Gastrocnemius medialis (tissue), 4 donors: ENCODE data around the gene LYST. TPM values are rescaled to one million over a fixed set of nuclear protein-coding genes. Genes with fewer than 3 reads are reported as not detected.

Experiments used
- ATAC-seq, 2 donors: fragments of 150-250 bp; one replicate each; pipeline ENCODE4 v1.9.1; 2016
- DNase-seq, 2 donors: peaks; one replicate each; pipeline ENCODE4 v3.0.0-alpha.2; 2019
- H3K27ac ChIP-seq, 4 donors: fragments of 200-600 bp; sonication (generic); 1 replicate in 1 of 4; 2 replicates in 3 of 4; pipeline ENCODE4 v1.5.1; 2016 to 2018; ENCODE audit warnings: mild to moderate bottlenecking in 2 of 4, moderate library complexity in 1 of 4
- H3K27me3 ChIP-seq, 3 donors: fragments of 200-600 bp; sonication (generic) in 2 of 3; 1 replicate in 1 of 3; 2 replicates in 2 of 3; pipeline versions ENCODE4 v1.5.1 to v1.6.0; 2016 to 2019; ENCODE audit warnings: mild to moderate bottlenecking in 1 of 3, moderate library complexity in 1 of 3
- H3K36me3 ChIP-seq, 2 donors: fragments of 200-600 bp; sonication (generic) in 1 of 2; one replicate each; pipeline ENCODE4 v1.5.1; 2017 to 2018
- H3K4me1 ChIP-seq, 2 donors: fragments of 200-600 bp; sonication (generic) in 1 of 2; one replicate each; pipeline ENCODE4 v1.5.1; 2016 to 2017; ENCODE audit warnings: mild to moderate bottlenecking in 2 of 2
- H3K4me3 ChIP-seq, 4 donors: fragments of 200-600 bp; sonication (generic) in 3 of 4; 1 replicate in 1 of 4; 2 replicates in 3 of 4; pipeline ENCODE4 v1.5.1; 2016 to 2019; ENCODE audit warnings: mild to moderate bottlenecking in 2 of 4
- H3K9me3 ChIP-seq, 3 donors: fragments of 200-600 bp; sonication (generic) in 2 of 3; 1 replicate in 1 of 3; 2 replicates in 2 of 3; pipeline ENCODE4 v1.5.1; 2016 to 2019
- CTCF ChIP-seq, 5 experiments: fragments of 450-650 bp in 3 of 5; fragments of 200-600 bp in 2 of 5; sonication (generic) in 2 of 5; IDR thresholded peaks in 4 of 5; conservative IDR thresholded peaks in 1 of 5; 1 replicate in 4 of 5; 2 replicates in 1 of 5; pipeline ENCODE4 v1.5.1; 2016 to 2019; ENCODE audit warnings: antibody characterized with exemption in 5 of 5, mild to moderate bottlenecking in 3 of 5, moderate library complexity in 3 of 5
- POLR2A ChIP-seq, 2 donors: fragments of 450-650 bp; IDR thresholded peaks; one replicate each; pipeline ENCODE4 v1.6.1; 2017; ENCODE audit warnings: antibody characterized with exemption in 2 of 2, mild to moderate bottlenecking in 2 of 2, moderate library complexity in 2 of 2
- in situ Hi-C, 4 donors: fragments of 200-750 bp; cut with MboI; loops; one replicate each; pipeline versions ENCODE4 v1.15.0 to v1.8.0; 2017; ENCODE audit warnings: low sequenced_read_pairs in 4 of 4
- intact Hi-C: fragments of 100-400 bp; cut with DNase I; formaldehyde crosslinking; loops from one replicate; pipeline ENCODE4 v1.15.1; 2023; ENCODE audit warnings: low total_unique reads
- total RNA-seq, 4 donors: library from RNA; depleted of rRNA; stranded (reverse); fragments of >200 nt; gene quantifications; one replicate each; pipeline versions ENCODE4 v1.1.0 to v1.2.3, GENCODE V29; 2016

The LYST gene
- total RNA-seq, 4 donors from 2014 or later: 6.6 to 21.9 (median 10.7) TPM

- DNase-seq (no peak), ATAC-seq (no peak)
- Histone ChIP-seq H3K4me3 (no peak overlapping the region), H3K4me1 (no peaks in the 10 kb centered on the region), H3K9me3 (no peaks in the 10 kb centered on the region), H3K36me3 (no peaks in the 10 kb centered on the region), H3K27me3 (peaks cover 0 to 5% (median 0%) of the 10 kb centered on the region in 3 donors), H3K27ac (no peak overlapping the region)
- in situ Hi-C loops (no loop called here), intact Hi-C loops (no loop called here)
- TF ChIP-seq CTCF (IDR thresholded peaks at IDR 0.05 in 4 of 5, conservative IDR thresholded peaks at IDR 0.05 in 1 of 5) (no peak), POLR2A (IDR thresholded peaks at IDR 0.05) (no peak)
Observed at GRCh38 chr1:235911300-235911662, 44.6 kb upstream of the LYST start.

DNA sequence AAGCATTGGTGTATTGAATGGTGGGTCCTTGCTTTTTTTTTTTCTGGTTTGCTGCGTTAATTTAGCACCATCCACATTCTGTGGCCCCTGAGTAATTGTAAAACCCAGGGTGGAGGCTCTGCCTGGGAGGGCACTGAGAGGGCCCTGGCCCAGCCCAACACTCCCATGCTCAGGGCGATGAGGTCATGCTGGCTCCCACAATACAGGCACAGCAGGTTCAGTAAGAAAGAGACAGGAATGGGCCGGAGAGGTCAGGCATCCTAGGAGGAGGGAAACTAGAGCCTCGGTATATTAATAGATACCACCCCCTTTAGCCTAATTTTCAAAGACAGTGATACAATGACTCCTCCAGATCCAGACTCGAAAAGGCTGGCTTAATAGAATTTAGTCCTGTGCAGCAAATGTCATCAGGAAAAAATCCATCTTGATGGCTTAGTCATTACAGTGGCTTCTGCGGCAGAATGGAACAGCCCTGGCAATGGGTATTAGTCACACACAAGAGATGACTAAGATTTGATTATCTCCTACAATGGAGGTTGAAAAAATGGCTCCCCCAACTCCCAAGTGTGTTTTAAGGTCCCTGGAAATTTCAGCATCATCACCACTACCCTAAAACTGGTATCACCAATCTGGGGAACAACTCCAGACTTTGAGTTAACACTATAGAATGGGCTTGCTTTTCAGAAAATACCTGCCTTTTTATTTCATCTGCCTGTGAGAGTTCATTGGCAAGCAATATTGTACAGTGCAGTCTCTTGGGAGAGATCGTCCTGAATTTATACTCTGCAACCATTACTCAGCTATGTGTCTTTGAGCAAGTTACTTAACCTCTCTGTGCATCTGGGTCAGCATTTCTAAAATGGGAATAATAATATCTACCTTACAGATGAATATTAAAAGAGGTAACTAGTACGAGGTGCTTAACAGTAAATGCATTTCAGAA, 43.9 kb upstream of the LYST start:
- no peaks in the 10 kb centered on the region for H3K36me3 ChIP-seq
- no peaks in the 10 kb centered on the region for H3K4me1 ChIP-seq
- no peak for TF ChIP-seq CTCF (IDR thresholded peaks at IDR 0.05 in 4 of 5, conservative IDR thresholded peaks at IDR 0.05 in 1 of 5)
- no peak for TF ChIP-seq POLR2A (IDR thresholded peaks at IDR 0.05)
- peak in 1 of 2 donors; percentile 44 for ATAC-seq
- no peak overlapping the region for H3K4me3 ChIP-seq
- intact Hi-C loops (no loop called here), in situ Hi-C loops (no loop called here)
- H3K27ac ChIP-seq: peak overlapping the region in 1 of 4 donors; percentile 3
- H3K9me3 ChIP-seq: no peaks in the 10 kb centered on the region
- no peak for DNase-seq
- H3K27me3 ChIP-seq: peaks cover 0 to 5% (median 0%) of the 10 kb centered on the region in 3 donors

- Histone ChIP-seq H3K27ac (no peak overlapping the region), H3K27me3 (peaks cover 0 to 5% (median 0%) of the 10 kb centered on the region in 3 donors), H3K9me3 (no peaks in the 10 kb centered on the region), H3K36me3 (no peaks in the 10 kb centered on the region), H3K4me1 (no peaks in the 10 kb centered on the region), H3K4me3 (no peak overlapping the region)
- ATAC-seq (no peak), DNase-seq (no peak)
- intact Hi-C loops (no loop called here), in situ Hi-C loops (no loop called here)
- TF ChIP-seq CTCF (IDR thresholded peaks at IDR 0.05 in 4 of 5, conservative IDR thresholded peaks at IDR 0.05 in 1 of 5): no peak
- TF ChIP-seq POLR2A (IDR thresholded peaks at IDR 0.05): no peak
Observed at GRCh38 chr1:235908742-235909520, 42.2 kb upstream of the LYST start.

DNA sequence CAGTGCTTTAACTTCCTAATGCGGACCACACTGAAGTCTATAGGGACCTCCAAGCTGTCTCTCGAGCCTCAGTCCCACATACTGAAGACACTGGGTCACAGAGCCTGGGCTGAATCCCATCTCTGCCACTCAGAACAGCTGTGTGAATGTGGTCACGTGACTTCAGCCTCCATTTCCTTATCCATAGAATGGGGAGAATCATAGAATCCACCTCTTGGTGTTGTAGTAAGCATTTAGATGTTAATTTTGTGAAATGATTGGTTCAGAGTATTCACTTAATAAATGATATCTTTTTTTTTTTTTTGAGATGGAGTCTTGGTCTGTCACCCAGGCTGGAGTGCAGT, 41.2 kb upstream of the LYST start:
- Histone ChIP-seq H3K4me3 (no peak overlapping the region), H3K4me1 (no peaks in the 10 kb centered on the region), H3K27ac (no peak overlapping the region), H3K9me3 (no peaks in the 10 kb centered on the region), H3K36me3 (no peaks in the 10 kb centered on the region), H3K27me3 (peaks cover 0 to 5% (median 0%) of the 10 kb centered on the region in 3 donors)
- no peak for DNase-seq
- in situ Hi-C loops (no loop called here), intact Hi-C loops (no loop called here)
- ATAC-seq: no peak
- TF ChIP-seq CTCF (IDR thresholded peaks at IDR 0.05 in 4 of 5, conservative IDR thresholded peaks at IDR 0.05 in 1 of 5) (no peak), POLR2A (IDR thresholded peaks at IDR 0.05) (no peak)
